GM06990 (cell line): ENCODE measurements around the gene RNF214.

ENCODE experiments used
- DNase-seq: peaks from one replicate; pipeline ENCODE4 v3.0.0-alpha.2; 2011; ENCODE audit not compliant: insufficient read length; ENCODE audit errors: extremely low read depth
- H3K27me3 ChIP-seq: replicated peaks from 2 replicates; pipeline ENCODE4 v1.6.0; 2011; ENCODE audit warnings: low read length; ENCODE audit not compliant: control insufficient read depth, insufficient read depth
- H3K36me3 ChIP-seq: 2 replicates; pipeline ENCODE4 v1.5.1; 2011; ENCODE audit warnings: low read length; ENCODE audit not compliant: control insufficient read depth, insufficient read depth
- H3K4me3 ChIP-seq: replicated peaks from 2 replicates; pipeline ENCODE4 v1.5.1; 2011; ENCODE audit warnings: low read depth, mild to moderate bottlenecking, control low read depth, low read length
- TF ChIP-seq, protein P1 (sequence below): IDR thresholded peaks from 2 replicates; pipeline ENCODE4 v1.5.1; 2011; ENCODE audit warnings: low read length, control low read depth, mild to moderate bottlenecking, inconsistent platforms; ENCODE audit not compliant: insufficient read depth, poor library complexity, severe bottlenecking

RNF214 gene

DNA sequence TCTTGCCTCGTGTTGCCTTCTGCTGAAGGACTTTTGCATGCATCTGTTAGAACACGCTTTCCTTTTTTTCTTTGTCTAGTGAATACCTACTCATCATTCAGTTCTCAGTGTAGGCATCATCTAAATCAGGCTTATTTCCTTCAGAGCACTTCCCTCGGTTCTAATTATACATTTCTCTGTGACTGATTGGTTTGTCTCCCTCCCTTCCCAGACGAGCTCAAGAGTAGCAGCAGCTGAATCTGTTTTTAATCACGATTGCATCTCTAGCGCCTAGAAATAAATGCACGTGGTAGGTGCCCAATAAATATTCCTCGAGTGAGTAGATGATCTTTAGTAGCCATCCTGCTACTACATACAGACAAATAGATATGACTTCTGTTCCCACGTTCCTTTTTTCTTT is 101.4 kb downstream of the RNF214 start:
- no peaks in the 10 kb centered on the region for H3K27me3 ChIP-seq
- peaks cover 2% of the 10 kb centered on the region for H3K36me3 ChIP-seq
- TF ChIP-seq, protein P1, sequence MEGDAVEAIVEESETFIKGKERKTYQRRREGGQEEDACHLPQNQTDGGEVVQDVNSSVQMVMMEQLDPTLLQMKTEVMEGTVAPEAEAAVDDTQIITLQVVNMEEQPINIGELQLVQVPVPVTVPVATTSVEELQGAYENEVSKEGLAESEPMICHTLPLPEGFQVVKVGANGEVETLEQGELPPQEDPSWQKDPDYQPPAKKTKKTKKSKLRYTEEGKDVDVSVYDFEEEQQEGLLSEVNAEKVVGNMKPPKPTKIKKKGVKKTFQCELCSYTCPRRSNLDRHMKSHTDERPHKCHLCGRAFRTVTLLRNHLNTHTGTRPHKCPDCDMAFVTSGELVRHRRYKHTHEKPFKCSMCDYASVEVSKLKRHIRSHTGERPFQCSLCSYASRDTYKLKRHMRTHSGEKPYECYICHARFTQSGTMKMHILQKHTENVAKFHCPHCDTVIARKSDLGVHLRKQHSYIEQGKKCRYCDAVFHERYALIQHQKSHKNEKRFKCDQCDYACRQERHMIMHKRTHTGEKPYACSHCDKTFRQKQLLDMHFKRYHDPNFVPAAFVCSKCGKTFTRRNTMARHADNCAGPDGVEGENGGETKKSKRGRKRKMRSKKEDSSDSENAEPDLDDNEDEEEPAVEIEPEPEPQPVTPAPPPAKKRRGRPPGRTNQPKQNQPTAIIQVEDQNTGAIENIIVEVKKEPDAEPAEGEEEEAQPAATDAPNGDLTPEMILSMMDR: no peak
- DNase-seq: no peak
- H3K4me3 ChIP-seq: no peak overlapping the region

DNA sequence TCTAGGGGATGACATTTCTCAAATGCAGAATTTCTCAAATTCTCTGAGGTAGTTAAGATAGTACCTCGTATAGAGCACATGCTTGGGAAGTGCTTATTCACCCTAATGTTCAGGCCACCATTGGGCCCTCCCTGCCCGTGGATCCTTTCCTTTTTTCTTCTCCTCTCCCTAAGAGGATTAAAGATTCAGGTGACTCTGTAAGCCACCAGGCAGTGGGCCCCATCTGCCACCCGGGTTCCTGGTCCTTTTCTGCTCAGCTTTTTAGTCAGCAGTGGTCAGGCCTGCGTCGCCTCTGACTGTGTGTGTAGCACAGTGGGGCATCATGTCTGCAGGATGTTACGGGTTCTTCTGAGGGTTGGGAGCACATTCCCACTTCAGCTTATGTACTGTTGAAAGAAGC is 102.4 kb downstream of the RNF214 start:
- H3K36me3 ChIP-seq: peaks cover 2% of the 10 kb centered on the region
- TF ChIP-seq, protein P1: no peak
- no peaks in the 10 kb centered on the region for H3K27me3 ChIP-seq
- no peak overlapping the region for H3K4me3 ChIP-seq
- no peak for DNase-seq

DNA sequence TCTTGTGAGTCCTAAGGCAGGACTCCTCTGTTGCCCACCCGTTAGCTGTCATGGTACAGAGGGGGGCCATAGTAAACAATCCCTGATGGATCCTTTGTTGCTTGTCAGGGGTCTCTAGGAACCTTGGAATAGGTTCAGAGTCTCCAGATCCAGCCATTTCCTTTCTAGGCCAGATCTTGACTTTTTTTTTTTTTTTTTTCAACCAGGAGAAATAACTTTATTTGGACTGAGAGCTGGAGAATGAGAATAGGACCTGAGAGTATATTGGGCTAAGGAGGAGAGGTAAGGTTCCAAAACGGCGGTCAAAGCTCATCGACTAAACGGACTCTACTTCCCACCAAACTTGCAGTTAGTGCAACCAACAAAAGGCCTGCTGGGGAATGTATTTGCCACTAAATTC is 102.9 kb downstream of the RNF214 start:
- TF ChIP-seq, protein P1: no peak
- Histone ChIP-seq H3K36me3 (peaks cover 2% of the 10 kb centered on the region), H3K4me3 (no peak overlapping the region), H3K27me3 (no peaks in the 10 kb centered on the region)
- DNase-seq: no peak
